GM12891 (cell line): Measurements from ENCODE around the gene CADPS.

Experiments
- POLR2A ChIP-seq: IDR thresholded peaks from 2 replicates; pipeline ENCODE4 v1.6.1; 2011; ENCODE audit warnings: low read depth, low read length, control low read depth
- POLR2AphosphoS5 ChIP-seq: IDR thresholded peaks from 2 replicates; pipeline ENCODE4 v1.6.1; 2011; ENCODE audit warnings: low read depth, low read length, control low read depth
- SPI1 ChIP-seq: IDR thresholded peaks from 2 replicates; pipeline ENCODE4 v1.6.1; 2011; ENCODE audit warnings: low read depth, low read length, control low read depth
- TAF1 ChIP-seq: IDR thresholded peaks from 2 replicates; pipeline ENCODE4 v1.6.1; 2011; ENCODE audit warnings: low read depth, low read length, control low read depth

DNA sequence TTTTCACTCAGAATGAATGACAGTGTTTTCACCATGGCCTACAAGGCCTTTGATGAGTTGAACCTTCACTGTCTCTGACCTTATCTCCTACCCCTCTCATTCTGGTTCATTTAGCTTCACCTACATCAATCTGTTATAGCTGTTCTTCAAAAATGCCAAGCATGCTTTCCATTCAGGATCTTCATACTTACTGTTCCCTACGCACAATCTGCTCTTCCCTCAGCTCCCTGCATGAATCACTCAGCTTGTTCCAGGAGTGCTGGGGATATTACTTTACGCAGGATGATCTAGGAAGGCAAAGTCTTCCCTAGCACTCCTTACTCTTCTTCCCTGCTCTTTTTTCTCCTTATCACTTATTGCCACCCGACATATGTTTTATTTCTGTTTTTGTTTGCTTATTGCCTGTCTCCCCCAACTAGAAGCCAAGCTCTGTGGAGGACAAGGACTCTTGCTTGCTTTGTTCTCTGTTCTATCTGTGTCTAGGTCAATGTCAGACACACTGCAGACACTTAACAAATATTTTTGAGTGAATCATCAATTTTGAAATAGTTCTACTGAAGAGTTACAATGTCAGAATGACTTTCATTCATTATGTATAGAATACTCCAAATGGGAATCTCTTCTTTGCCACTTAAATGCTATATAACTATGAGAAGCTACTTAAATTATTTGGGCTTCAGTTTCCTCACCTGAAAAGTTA, 263.5 kb downstream of the CADPS start:
- no peak for TF ChIP-seq POLR2A
- no peak for TF ChIP-seq POLR2AphosphoS5
- TF ChIP-seq TAF1: no peak
- no peak for TF ChIP-seq SPI1
